ENCODE measurements around the gene OTUD3. TPM values are rescaled to one million over a fixed set of nuclear protein-coding genes. Genes with fewer than 3 reads are reported as not detected.

The OTUD3 gene
- total and polyA plus RNA-seq, 9 of the 15 experiments (the other 6 are each of a cell fraction or from before 2014, with no cell fraction given) = 2.0 to 16.6 (median 11.0) TPM

DNA sequence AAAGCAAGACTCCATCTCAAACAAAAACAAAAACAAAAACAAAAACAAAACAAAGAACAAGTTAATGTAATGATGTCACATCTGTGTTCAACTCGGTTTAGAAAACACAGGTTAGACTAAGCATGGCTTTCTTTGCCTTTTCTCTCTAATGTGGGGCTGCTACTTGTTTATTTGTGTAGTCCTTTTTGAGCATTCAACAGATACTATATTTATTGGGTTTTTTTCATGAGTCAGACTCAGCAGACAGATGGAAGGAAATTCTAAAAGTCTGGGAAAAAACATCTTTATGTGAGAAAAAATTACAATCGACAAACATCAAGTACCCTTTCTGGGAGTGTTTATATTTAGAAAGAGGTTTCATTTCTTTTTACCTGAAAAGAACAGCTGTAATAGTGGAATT, 22.3 kb upstream of the OTUD3 start (continued):
- no peak for TF ChIP-seq PRMT5 (CRISPR knock-in tag; IDR thresholded peaks at IDR 0.05)
- TF ChIP-seq ZZZ3 (IDR thresholded peaks at IDR 0.05) = no peak
- no peak for TF ChIP-seq CBX5 (IDR thresholded peaks at IDR 0.05; ENCODE audit: borderline replicate concordance, low read depth)
- TF ChIP-seq ZNF785 (CRISPR knock-in tag; IDR thresholded peaks at IDR 0.05) = no peak
- TF ChIP-seq ZNF12 (CRISPR knock-in tag; IDR thresholded peaks at IDR 0.05) = no peak
- TF ChIP-seq FOXA1 (IDR thresholded peaks at IDR 0.05; ENCODE audit: borderline replicate concordance) = no peak
- TF ChIP-seq, protein P1, sequence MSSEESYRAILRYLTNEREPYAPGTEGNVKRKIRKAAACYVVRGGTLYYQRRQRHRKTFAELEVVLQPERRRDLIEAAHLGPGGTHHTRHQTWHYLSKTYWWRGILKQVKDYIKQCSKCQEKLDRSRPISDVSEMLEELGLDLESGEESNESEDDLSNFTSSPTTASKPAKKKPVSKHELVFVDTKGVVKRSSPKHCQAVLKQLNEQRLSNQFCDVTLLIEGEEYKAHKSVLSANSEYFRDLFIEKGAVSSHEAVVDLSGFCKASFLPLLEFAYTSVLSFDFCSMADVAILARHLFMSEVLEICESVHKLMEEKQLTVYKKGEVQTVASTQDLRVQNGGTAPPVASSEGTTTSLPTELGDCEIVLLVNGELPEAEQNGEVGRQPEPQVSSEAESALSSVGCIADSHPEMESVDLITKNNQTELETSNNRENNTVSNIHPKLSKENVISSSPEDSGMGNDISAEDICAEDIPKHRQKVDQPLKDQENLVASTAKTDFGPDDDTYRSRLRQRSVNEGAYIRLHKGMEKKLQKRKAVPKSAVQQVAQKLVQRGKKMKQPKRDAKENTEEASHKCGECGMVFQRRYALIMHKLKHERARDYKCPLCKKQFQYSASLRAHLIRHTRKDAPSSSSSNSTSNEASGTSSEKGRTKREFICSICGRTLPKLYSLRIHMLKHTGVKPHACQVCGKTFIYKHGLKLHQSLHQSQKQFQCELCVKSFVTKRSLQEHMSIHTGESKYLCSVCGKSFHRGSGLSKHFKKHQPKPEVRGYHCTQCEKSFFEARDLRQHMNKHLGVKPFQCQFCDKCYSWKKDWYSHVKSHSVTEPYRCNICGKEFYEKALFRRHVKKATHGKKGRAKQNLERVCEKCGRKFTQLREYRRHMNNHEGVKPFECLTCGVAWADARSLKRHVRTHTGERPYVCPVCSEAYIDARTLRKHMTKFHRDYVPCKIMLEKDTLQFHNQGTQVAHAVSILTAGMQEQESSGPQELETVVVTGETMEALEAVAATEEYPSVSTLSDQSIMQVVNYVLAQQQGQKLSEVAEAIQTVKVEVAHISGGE (CRISPR knock-in tag; IDR thresholded peaks at IDR 0.05) = no peak
- TF ChIP-seq KLF1 (tag; IDR thresholded peaks at IDR 0.05) = no peak

DNA sequence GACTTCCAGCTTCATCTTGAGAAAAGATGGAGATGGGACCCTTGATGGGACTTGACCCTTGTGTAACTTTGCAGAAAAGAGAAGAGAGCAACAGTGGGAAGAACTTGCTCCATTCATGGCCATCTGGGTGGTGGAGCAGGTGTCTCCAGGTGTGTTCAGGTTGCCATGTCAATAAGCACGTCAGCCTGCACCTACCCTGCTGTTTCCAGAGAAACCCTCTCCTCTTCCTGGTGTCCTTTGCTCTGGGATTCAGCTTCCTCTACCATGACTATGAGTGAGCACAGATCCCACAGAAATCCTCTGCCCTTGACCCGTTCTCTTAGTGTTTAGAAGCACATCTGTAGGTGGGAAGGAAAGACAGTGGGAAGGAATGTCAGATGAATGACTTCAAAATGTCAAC, 21.8 kb upstream of the OTUD3 start:
- no peak overlapping the region for H3K4me3 ChIP-seq
- H3K27me3 ChIP-seq (ENCODE audit: control insufficient read depth in 2 of 2, insufficient read depth in 2 of 2, low read length in 2 of 2) = peaks cover 2 to 9% of the 10 kb centered on the region in 2 experiments; a peak in 3 of 5 replicates
- H3K27ac ChIP-seq (ENCODE audit: extremely low read depth, low read depth, low read length) = no peak overlapping the region
- ChIA-PET CTCF (ENCODE audit: low intra/inter-chr PET ratio) (no interaction called here), POLR2A (no interaction called here)
- H3K36me3 ChIP-seq (ENCODE audit: control insufficient read depth, insufficient read depth, low read length) = no peaks in the 10 kb centered on the region
- ATAC-seq = no peak
- DNase-seq (ENCODE audit: extremely low read depth in 1 of 4, low spot score in 3 of 4) = no peak
- H3K9ac ChIP-seq (ENCODE audit: insufficient read depth in 1 of 2, low read depth in 2 of 2, low read length in 2 of 2) = no peak overlapping the region
- in situ Hi-C loops (cut with MboI) = no loop called here
- no peak overlapping the region for H2AFZ ChIP-seq (ENCODE audit: low read depth, low read length)
- peaks cover 0 to 13% of the 10 kb centered on the region in 2 experiments; a peak in 2 of 5 replicates for H3K4me1 ChIP-seq (replicated peaks in 1 of 2; ENCODE audit: control insufficient read depth in 2 of 2, insufficient read depth in 2 of 2, low read length in 2 of 2)
- BruUV-seq (replicated peaks) = no TSS peak
- H4K20me1 ChIP-seq (replicated peaks; ENCODE audit: control insufficient read depth, insufficient read depth, low read length) = no peaks in the 10 kb centered on the region; the same call in 1 of the 2 replicates
- H3K9me3 ChIP-seq (replicated peaks; ENCODE audit: control insufficient read depth, insufficient read depth, low read depth, low read length) = no peaks in the 10 kb centered on the region; the same call in 1 of the 2 replicates
- no peaks in the 10 kb centered on the region for H3K79me2 ChIP-seq (ENCODE audit: control insufficient read depth, insufficient read depth, low read length)
- intact Hi-C loops (cut with micrococcal nuclease) = no loop called here
- no peak overlapping the region for H3K4me2 ChIP-seq (ENCODE audit: insufficient read depth, low read length)
- 0% methylated on average over 2 of the region's 2 CpGs for WGBS (ENCODE audit: insufficient coverage, low coverage, missing lambda C conversion rate)
- H3K9me1 ChIP-seq (ENCODE audit: control insufficient read depth, insufficient read depth, low read length) = no peaks in the 10 kb centered on the region
- no peak for FAIRE-seq
- TF ChIP-seq SOX6 (IDR thresholded peaks at IDR 0.05) (no peak), GABPA (tag; conservative IDR thresholded peaks at IDR 0.05; ENCODE audit: low read depth) (no peak)
- TF ChIP-seq, protein P2, sequence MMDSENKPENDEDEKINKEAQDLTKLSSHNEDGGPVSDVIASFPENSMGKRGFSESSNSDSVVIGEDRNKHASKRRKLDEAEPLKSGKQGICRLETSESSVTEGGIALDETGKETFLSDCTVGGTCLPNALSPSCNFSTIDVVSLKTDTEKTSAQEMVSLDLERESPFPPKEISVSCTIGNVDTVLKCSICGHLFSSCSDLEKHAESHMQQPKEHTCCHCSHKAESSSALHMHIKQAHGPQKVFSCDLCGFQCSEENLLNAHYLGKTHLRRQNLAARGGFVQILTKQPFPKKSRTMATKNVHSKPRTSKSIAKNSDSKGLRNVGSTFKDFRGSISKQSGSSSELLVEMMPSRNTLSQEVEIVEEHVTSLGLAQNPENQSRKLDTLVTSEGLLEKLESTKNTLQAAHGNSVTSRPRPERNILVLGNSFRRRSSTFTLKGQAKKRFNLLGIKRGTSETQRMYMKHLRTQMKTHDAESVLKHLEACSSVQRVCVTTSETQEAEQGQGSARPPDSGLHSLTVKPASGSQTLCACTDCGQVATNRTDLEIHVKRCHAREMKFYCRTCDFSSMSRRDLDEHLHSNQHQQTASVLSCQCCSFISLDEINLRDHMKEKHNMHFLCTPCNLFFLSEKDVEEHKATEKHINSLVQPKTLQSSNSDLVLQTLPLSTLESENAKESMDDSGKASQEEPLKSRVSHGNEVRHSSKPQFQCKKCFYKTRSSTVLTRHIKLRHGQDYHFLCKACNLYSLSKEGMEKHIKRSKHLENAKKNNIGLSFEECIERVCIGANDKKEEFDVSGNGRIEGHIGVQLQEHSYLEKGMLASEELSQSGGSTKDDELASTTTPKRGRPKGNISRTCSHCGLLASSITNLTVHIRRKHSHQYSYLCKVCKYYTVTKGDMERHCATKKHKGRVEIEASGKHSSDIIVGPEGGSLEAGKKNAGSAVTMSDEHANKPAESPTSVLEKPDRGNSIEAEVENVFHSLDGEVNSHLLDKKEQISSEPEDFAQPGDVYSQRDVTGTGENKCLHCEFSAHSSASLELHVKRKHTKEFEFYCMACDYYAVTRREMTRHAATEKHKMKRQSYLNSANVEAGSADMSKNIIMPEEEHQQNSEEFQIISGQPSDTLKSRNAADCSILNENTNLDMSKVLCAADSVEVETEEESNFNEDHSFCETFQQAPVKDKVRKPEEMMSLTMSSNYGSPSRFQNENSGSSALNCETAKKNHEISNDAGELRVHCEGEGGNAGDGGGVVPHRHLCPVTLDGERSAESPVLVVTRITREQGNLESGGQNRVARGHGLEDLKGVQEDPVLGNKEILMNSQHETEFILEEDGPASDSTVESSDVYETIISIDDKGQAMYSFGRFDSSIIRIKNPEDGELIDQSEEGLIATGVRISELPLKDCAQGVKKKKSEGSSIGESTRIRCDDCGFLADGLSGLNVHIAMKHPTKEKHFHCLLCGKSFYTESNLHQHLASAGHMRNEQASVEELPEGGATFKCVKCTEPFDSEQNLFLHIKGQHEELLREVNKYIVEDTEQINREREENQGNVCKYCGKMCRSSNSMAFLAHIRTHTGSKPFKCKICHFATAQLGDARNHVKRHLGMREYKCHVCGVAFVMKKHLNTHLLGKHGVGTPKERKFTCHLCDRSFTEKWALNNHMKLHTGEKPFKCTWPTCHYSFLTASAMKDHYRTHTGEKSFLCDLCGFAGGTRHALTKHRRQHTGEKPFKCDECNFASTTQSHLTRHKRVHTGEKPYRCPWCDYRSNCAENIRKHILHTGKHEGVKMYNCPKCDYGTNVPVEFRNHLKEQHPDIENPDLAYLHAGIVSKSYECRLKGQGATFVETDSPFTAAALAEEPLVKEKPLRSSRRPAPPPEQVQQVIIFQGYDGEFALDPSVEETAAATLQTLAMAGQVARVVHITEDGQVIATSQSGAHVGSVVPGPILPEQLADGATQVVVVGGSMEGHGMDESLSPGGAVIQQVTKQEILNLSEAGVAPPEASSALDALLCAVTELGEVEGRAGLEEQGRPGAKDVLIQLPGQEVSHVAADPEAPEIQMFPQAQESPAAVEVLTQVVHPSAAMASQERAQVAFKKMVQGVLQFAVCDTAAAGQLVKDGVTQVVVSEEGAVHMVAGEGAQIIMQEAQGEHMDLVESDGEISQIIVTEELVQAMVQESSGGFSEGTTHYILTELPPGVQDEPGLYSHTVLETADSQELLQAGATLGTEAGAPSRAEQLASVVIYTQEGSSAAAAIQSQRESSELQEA (IDR thresholded peaks at IDR 0.05; ENCODE audit: low read depth) = no peak
